HL-60 (cell line): ENCODE measurements around the gene STRADB.

Source experiments
- GABPA ChIP-seq: IDR thresholded peaks from 2 replicates; pipeline ENCODE4 v1.6.1; 2012; ENCODE audit warnings: low read depth
- POLR2AphosphoS5 ChIP-seq: IDR thresholded peaks from 2 replicates; pipeline ENCODE4 v1.6.1; 2012; ENCODE audit warnings: low read depth
- SPI1 ChIP-seq: IDR thresholded peaks from 2 replicates; pipeline ENCODE4 v1.6.1; 2012; ENCODE audit warnings: low read depth, mild to moderate bottlenecking, borderline replicate concordance
- TF ChIP-seq, protein P1 (sequence below): IDR thresholded peaks from one replicate; pipeline ENCODE4 v1.5.1; 2011; ENCODE audit warnings: low read length, control low read depth, inconsistent platforms; ENCODE audit not compliant: insufficient read depth
- TF ChIP-seq, protein P2 (sequence below): IDR thresholded peaks from 2 replicates; pipeline ENCODE4 v1.6.1; 2012; ENCODE audit warnings: low read depth; ENCODE audit not compliant: insufficient replicate concordance

DNA sequence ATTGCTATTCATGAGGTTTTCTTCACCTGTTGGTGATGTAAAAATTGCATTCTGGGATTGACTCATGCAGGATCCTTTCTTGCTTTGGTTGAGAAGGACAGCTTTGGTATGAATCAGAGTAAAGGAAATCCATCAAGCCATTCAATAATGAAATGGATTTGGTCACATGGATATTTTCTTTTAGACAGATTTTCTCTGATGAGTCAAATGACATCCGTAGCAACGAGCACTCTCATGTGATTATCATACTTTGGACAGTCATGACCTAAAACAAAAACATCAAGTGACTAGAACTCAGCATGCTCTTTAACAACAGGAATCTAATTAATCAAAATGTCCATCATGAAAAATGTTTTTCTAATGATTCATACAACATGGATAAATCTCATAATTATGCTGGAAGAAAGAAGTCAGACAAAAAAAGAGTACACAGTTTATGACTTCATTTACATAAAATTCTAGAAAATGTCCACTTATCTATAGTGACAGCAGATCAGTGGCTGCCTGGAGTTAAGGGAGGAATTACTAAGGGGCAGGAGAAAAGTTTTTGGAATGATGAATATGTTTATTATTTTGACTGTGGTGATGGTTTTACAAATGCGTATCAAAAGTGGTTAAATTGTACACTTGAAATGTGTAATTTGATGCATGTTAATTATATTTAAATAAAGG lies 31.0 kb upstream of the STRADB start:
- TF ChIP-seq, protein P1, sequence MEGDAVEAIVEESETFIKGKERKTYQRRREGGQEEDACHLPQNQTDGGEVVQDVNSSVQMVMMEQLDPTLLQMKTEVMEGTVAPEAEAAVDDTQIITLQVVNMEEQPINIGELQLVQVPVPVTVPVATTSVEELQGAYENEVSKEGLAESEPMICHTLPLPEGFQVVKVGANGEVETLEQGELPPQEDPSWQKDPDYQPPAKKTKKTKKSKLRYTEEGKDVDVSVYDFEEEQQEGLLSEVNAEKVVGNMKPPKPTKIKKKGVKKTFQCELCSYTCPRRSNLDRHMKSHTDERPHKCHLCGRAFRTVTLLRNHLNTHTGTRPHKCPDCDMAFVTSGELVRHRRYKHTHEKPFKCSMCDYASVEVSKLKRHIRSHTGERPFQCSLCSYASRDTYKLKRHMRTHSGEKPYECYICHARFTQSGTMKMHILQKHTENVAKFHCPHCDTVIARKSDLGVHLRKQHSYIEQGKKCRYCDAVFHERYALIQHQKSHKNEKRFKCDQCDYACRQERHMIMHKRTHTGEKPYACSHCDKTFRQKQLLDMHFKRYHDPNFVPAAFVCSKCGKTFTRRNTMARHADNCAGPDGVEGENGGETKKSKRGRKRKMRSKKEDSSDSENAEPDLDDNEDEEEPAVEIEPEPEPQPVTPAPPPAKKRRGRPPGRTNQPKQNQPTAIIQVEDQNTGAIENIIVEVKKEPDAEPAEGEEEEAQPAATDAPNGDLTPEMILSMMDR, result no peak
- TF ChIP-seq GABPA, result no peak
- TF ChIP-seq POLR2AphosphoS5, result no peak
- TF ChIP-seq, protein P2, sequence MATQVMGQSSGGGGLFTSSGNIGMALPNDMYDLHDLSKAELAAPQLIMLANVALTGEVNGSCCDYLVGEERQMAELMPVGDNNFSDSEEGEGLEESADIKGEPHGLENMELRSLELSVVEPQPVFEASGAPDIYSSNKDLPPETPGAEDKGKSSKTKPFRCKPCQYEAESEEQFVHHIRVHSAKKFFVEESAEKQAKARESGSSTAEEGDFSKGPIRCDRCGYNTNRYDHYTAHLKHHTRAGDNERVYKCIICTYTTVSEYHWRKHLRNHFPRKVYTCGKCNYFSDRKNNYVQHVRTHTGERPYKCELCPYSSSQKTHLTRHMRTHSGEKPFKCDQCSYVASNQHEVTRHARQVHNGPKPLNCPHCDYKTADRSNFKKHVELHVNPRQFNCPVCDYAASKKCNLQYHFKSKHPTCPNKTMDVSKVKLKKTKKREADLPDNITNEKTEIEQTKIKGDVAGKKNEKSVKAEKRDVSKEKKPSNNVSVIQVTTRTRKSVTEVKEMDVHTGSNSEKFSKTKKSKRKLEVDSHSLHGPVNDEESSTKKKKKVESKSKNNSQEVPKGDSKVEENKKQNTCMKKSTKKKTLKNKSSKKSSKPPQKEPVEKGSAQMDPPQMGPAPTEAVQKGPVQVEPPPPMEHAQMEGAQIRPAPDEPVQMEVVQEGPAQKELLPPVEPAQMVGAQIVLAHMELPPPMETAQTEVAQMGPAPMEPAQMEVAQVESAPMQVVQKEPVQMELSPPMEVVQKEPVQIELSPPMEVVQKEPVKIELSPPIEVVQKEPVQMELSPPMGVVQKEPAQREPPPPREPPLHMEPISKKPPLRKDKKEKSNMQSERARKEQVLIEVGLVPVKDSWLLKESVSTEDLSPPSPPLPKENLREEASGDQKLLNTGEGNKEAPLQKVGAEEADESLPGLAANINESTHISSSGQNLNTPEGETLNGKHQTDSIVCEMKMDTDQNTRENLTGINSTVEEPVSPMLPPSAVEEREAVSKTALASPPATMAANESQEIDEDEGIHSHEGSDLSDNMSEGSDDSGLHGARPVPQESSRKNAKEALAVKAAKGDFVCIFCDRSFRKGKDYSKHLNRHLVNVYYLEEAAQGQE, result no peak
- TF ChIP-seq SPI1, result no peak
